ENCODE measurements around the gene ZC3HAV1. TPM values are rescaled to one million over a fixed set of nuclear protein-coding genes. Genes with fewer than 3 reads are reported as not detected.

Gene ZC3HAV1
- 63.3 TPM for polyA plus RNA-seq (2013)

GRCh38 chr7:139109188-139109982 is at the start of gene ZC3HAV1:
ZC3HAV1 (minus strand) TSS chr7:139109720; CDS start chr7:139109331, 389 bp downstream.
- DNase-seq: peak; percentile 97 to 98 (median 98)
- H3K27me3 ChIP-seq (replicated peaks in 2 of 5; ENCODE audit: control insufficient read depth in 4 of 5, insufficient read depth in 5 of 5, low read length in 4 of 5): no peaks in the 10 kb centered on the region
- peak within 1 kb of the TSS; percentile 70 to 95 for H3K27ac ChIP-seq (ENCODE audit: insufficient read depth in 1 of 2, low read depth in 1 of 2, low read length in 2 of 2, poor library complexity in 1 of 2, severe bottlenecking in 2 of 2)
- H3K4me3 ChIP-seq (ENCODE audit: control insufficient read depth in 1 of 7, extremely low read depth in 1 of 7, insufficient read depth in 4 of 7, low read depth in 2 of 7, low read length in 6 of 7): peak within 1 kb of the TSS; percentile 87 to 99 (median 98)
- CTCF ChIA-PET: interaction anchor here (1.4 to 1.5 kb wide), 2 partner anchors 9 to 28 kb away, joined by 3 to 9 read pairs; no protein-coding TSS in a partner anchor
- H3K36me3 ChIP-seq (ENCODE audit: control insufficient read depth in 4 of 4, insufficient read depth in 4 of 4, low read length in 3 of 4): peaks cover 0 to 2% (median 0%) of the 10 kb centered on the region in 4 experiments
- POLR2A ChIA-PET: interaction anchor here (1.1 to 1.4 kb wide), 2 partner anchors 24 to 34 kb away, joined by 3 to 4 read pairs; a partner anchor contains a TSS
- WGBS (ENCODE audit: insufficient coverage): under 1% methylated on average over 68 of the region's 68 CpGs
- no peaks in the 10 kb centered on the region for H3K9me3 ChIP-seq (ENCODE audit: control extremely low read depth in 1 of 5, control insufficient read depth in 4 of 5, insufficient read depth in 2 of 5, low read depth in 1 of 5, low read length in 4 of 5)
- peaks cover 20 to 38% (median 24%) of the 10 kb centered on the region in 4 experiments for H3K4me1 ChIP-seq (ENCODE audit: control extremely low read depth in 1 of 4, control insufficient read depth in 4 of 4, insufficient read depth in 4 of 4, low read length in 3 of 4)

GRCh38 chr7:139153832-139154231 is 44.3 kb upstream of the ZC3HAV1 start:
- Histone ChIP-seq H3K9me3 (ENCODE audit: control extremely low read depth in 1 of 5, control insufficient read depth in 4 of 5, insufficient read depth in 2 of 5, low read depth in 1 of 5, low read length in 4 of 5) (peaks cover 0 to 5% (median 0%) of the 10 kb centered on the region in 5 experiments), H3K4me1 (ENCODE audit: control extremely low read depth in 1 of 4, control insufficient read depth in 4 of 4, insufficient read depth in 4 of 4, low read length in 3 of 4) (peaks cover 0 to 4% (median 1%) of the 10 kb centered on the region in 4 experiments), H3K27me3 (replicated peaks in 2 of 5; ENCODE audit: control insufficient read depth in 4 of 5, insufficient read depth in 5 of 5, low read length in 4 of 5) (no peaks in the 10 kb centered on the region), H3K27ac (ENCODE audit: insufficient read depth in 1 of 2, low read depth in 1 of 2, low read length in 2 of 2, poor library complexity in 1 of 2, severe bottlenecking in 2 of 2) (no peak overlapping the region), H3K4me3 (ENCODE audit: control insufficient read depth in 1 of 7, extremely low read depth in 1 of 7, insufficient read depth in 4 of 7, low read depth in 2 of 7, low read length in 6 of 7) (no peak overlapping the region), H3K36me3 (ENCODE audit: control insufficient read depth in 4 of 4, insufficient read depth in 4 of 4, low read length in 3 of 4) (peaks cover 0 to 5% (median under 1%) of the 10 kb centered on the region in 4 experiments)
- WGBS (ENCODE audit: insufficient coverage): no CpG with 5 or more reads among the region's 2 CpGs
- peak in 2 of 3 donors; percentile 41 to 58 for DNase-seq
- CTCF ChIA-PET: no interaction called here
- POLR2A ChIA-PET: interaction anchor here (0.6 kb wide), 1 partner anchor 10 kb away, joined by 3 read pairs; no protein-coding TSS in a partner anchor

GRCh38 chr7:139152149-139152548 is 42.6 kb upstream of the ZC3HAV1 start:
- Histone ChIP-seq H3K27ac (ENCODE audit: insufficient read depth in 1 of 2, low read depth in 1 of 2, low read length in 2 of 2, poor library complexity in 1 of 2, severe bottlenecking in 2 of 2) (no peak overlapping the region), H3K4me1 (ENCODE audit: control extremely low read depth in 1 of 4, control insufficient read depth in 4 of 4, insufficient read depth in 4 of 4, low read length in 3 of 4) (peaks cover 0 to 4% (median 1%) of the 10 kb centered on the region in 4 experiments), H3K9me3 (ENCODE audit: control extremely low read depth in 1 of 5, control insufficient read depth in 4 of 5, insufficient read depth in 2 of 5, low read depth in 1 of 5, low read length in 4 of 5) (no peaks in the 10 kb centered on the region), H3K36me3 (ENCODE audit: control insufficient read depth in 4 of 4, insufficient read depth in 4 of 4, low read length in 3 of 4) (peaks cover 0 to 2% (median under 1%) of the 10 kb centered on the region in 4 experiments), H3K4me3 (ENCODE audit: control insufficient read depth in 1 of 7, extremely low read depth in 1 of 7, insufficient read depth in 4 of 7, low read depth in 2 of 7, low read length in 6 of 7) (no peak overlapping the region), H3K27me3 (replicated peaks in 2 of 5; ENCODE audit: control insufficient read depth in 4 of 5, insufficient read depth in 5 of 5, low read length in 4 of 5) (no peaks in the 10 kb centered on the region)
- POLR2A ChIA-PET: no interaction called here
- WGBS (ENCODE audit: insufficient coverage): no CpG with 5 or more reads among the region's 1 CpG
- no peak for DNase-seq
- CTCF ChIA-PET: no interaction called here

- Histone ChIP-seq H3K27ac (ENCODE audit: insufficient read depth in 1 of 2, low read depth in 1 of 2, low read length in 2 of 2, poor library complexity in 1 of 2, severe bottlenecking in 2 of 2) (no peak overlapping the region), H3K4me3 (ENCODE audit: control insufficient read depth in 1 of 7, extremely low read depth in 1 of 7, insufficient read depth in 4 of 7, low read depth in 2 of 7, low read length in 6 of 7) (no peak overlapping the region), H3K36me3 (ENCODE audit: control insufficient read depth in 4 of 4, insufficient read depth in 4 of 4, low read length in 3 of 4) (peaks cover 0 to 5% (median 2%) of the 10 kb centered on the region in 4 experiments), H3K27me3 (replicated peaks in 2 of 5; ENCODE audit: control insufficient read depth in 4 of 5, insufficient read depth in 5 of 5, low read length in 4 of 5) (no peaks in the 10 kb centered on the region), H3K9me3 (ENCODE audit: control extremely low read depth in 1 of 5, control insufficient read depth in 4 of 5, insufficient read depth in 2 of 5, low read depth in 1 of 5, low read length in 4 of 5) (no peaks in the 10 kb centered on the region), H3K4me1 (ENCODE audit: control extremely low read depth in 1 of 4, control insufficient read depth in 4 of 4, insufficient read depth in 4 of 4, low read length in 3 of 4) (peaks cover 0 to 3% (median 1%) of the 10 kb centered on the region in 4 experiments)
- POLR2A ChIA-PET: no interaction called here
- 100% methylated on average over 4 of the region's 4 CpGs for WGBS (ENCODE audit: insufficient coverage)
- CTCF ChIA-PET: interaction anchor here (0.6 kb wide), 1 partner anchor 18 kb away, joined by 3 read pairs; no protein-coding TSS in a partner anchor
- DNase-seq: no peak
Observed at GRCh38 chr7:139139150-139139549, 29.6 kb upstream of the ZC3HAV1 start.

GRCh38 chr7:139133335-139134139 is 24.0 kb upstream of the ZC3HAV1 start:
- WGBS (ENCODE audit: insufficient coverage): 2% methylated on average over 25 of the region's 36 CpGs
- H3K9me3 ChIP-seq (ENCODE audit: control extremely low read depth in 1 of 5, control insufficient read depth in 4 of 5, insufficient read depth in 2 of 5, low read depth in 1 of 5, low read length in 4 of 5): no peaks in the 10 kb centered on the region
- peak overlapping the region; percentile 51 to 72 for H3K27ac ChIP-seq (ENCODE audit: insufficient read depth in 1 of 2, low read depth in 1 of 2, low read length in 2 of 2, poor library complexity in 1 of 2, severe bottlenecking in 2 of 2)
- H3K4me3 ChIP-seq (ENCODE audit: control insufficient read depth in 1 of 7, extremely low read depth in 1 of 7, insufficient read depth in 4 of 7, low read depth in 2 of 7, low read length in 6 of 7): peak overlapping the region; percentile 43 to 88 (median 75)
- ChIA-PET POLR2A (interaction anchor here (0.5 to 0.9 kb wide), 2 partner anchors 9 to 24 kb away, joined by 3 read pairs; partner anchors contain the start of gene ZC3HAV1), CTCF (interaction anchor here (1.0 to 2.3 kb wide), 5 partner anchors 9 to 59 kb away, joined by 3 to 7 read pairs (median 4); no protein-coding TSS in a partner anchor)
- H3K36me3 ChIP-seq (ENCODE audit: control insufficient read depth in 4 of 4, insufficient read depth in 4 of 4, low read length in 3 of 4): no peaks in the 10 kb centered on the region
- peak; percentile 91 to 95 (median 94) for DNase-seq
- no peaks in the 10 kb centered on the region for H3K27me3 ChIP-seq (replicated peaks in 2 of 5; ENCODE audit: control insufficient read depth in 4 of 5, insufficient read depth in 5 of 5, low read length in 4 of 5)
- H3K4me1 ChIP-seq (ENCODE audit: control extremely low read depth in 1 of 4, control insufficient read depth in 4 of 4, insufficient read depth in 4 of 4, low read length in 3 of 4): peaks cover 8 to 26% (median 14%) of the 10 kb centered on the region in 4 experiments

- H3K36me3 ChIP-seq (ENCODE audit: control insufficient read depth in 4 of 4, insufficient read depth in 4 of 4, low read length in 3 of 4): no peaks in the 10 kb centered on the region
- peak overlapping the region; percentile 51 to 72 for H3K27ac ChIP-seq (ENCODE audit: insufficient read depth in 1 of 2, low read depth in 1 of 2, low read length in 2 of 2, poor library complexity in 1 of 2, severe bottlenecking in 2 of 2)
- H3K4me1 ChIP-seq (ENCODE audit: control extremely low read depth in 1 of 4, control insufficient read depth in 4 of 4, insufficient read depth in 4 of 4, low read length in 3 of 4): peaks cover 8 to 26% (median 14%) of the 10 kb centered on the region in 4 experiments
- no peak for DNase-seq
- no peaks in the 10 kb centered on the region for H3K27me3 ChIP-seq (replicated peaks in 2 of 5; ENCODE audit: control insufficient read depth in 4 of 5, insufficient read depth in 5 of 5, low read length in 4 of 5)
- H3K9me3 ChIP-seq (ENCODE audit: control extremely low read depth in 1 of 5, control insufficient read depth in 4 of 5, insufficient read depth in 2 of 5, low read depth in 1 of 5, low read length in 4 of 5): no peaks in the 10 kb centered on the region
- 100% methylated on average over 3 of the region's 6 CpGs for WGBS (ENCODE audit: insufficient coverage)
- CTCF ChIA-PET: interaction anchor here (1.1 to 2.3 kb wide), 3 partner anchors 12 to 58 kb away, joined by 4 to 7 read pairs (median 6); no protein-coding TSS in a partner anchor
- peak overlapping the region in 6 of 7 experiments; percentile 63 to 88 (median 75) for H3K4me3 ChIP-seq (ENCODE audit: control insufficient read depth in 1 of 7, extremely low read depth in 1 of 7, insufficient read depth in 4 of 7, low read depth in 2 of 7, low read length in 6 of 7)
- POLR2A ChIA-PET: interaction anchor here (0.5 to 0.9 kb wide), 2 partner anchors 8 to 24 kb away, joined by 3 read pairs; partner anchors contain the start of gene ZC3HAV1
Observed at GRCh38 chr7:139132887-139133286, 23.4 kb upstream of the ZC3HAV1 start.

Data from common myeloid progenitor, CD34-positive (primary cell).